Prostate gland (tissue), 2 donors: ENCODE measurements around the gene SLC9C1.

Experiments used
- CTCF ChIP-seq, 4 experiments: fragments of 200-600 bp in 2 of 4; fragments of 450-650 bp in 2 of 4; sonication (generic) in 2 of 4; IDR thresholded peaks; 1 replicate in 3 of 4; 2 replicates in 1 of 4; pipeline ENCODE4 v1.5.1; 2016 to 2019; ENCODE audit warnings: antibody characterized with exemption in 4 of 4, mild to moderate bottlenecking in 2 of 4, moderate library complexity in 2 of 4
- POLR2AphosphoS5 ChIP-seq: sonication (generic); formaldehyde crosslinking; IDR thresholded peaks from one replicate; pipeline ENCODE4 v1.6.1; 2017; ENCODE audit warnings: antibody characterized with exemption

DNA sequence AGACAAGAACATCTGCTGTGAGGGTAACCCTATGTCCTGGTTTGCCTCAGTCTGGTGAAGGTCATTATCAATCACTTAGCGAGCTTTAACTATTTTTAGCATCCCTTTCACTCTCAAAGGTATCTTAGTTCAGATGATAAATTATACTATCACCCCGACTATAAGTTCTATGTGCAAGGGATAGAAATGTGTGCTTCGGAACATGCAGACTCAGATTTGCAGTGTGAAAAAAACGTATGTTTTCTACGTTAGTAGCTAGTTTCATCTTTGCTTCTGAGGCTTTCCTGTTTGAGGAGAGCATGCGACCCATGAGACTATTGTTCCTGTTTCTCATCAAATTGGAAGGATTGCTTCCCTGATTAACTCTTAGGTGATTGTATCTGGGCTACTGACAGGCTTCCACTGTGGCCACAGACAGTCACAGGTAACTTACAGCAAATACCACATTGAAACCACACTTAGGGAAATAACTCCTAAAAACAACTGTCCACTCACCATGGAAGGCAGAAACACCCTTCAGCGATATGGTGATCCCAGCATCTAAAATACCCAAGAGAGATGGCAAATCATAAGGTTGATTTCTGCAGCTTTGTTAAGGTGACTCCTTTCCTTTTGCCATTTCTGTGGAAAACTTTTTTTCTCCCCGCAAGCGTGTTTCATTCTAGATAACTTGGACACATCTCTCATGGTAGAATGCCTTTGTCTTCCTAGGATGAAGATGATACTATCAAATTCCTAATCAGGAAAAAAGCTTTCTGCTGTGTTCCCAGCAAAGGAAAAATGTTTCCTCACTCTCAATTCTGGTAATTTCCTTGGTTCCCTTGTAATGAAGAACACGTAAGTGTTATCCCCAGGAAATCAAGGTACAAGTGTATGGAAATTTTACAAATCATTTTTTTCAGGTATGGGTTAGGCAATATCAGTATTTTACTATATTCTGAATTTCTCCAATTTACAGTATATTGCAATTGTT is 166.2 kb downstream of the SLC9C1 start:
- TF ChIP-seq CTCF (IDR thresholded peaks at IDR 0.05): no peak
- no peak for TF ChIP-seq POLR2AphosphoS5
